Lower leg skin (tissue), 3 donors: Measurements from ENCODE around the gene ZNF33A.
"Not testable (repeated sequence)": the region's sequence is repeated elsewhere in the genome, so short reads cannot be mapped to it uniquely, and the experiment has no call there.

Experiments used
- POLR2A ChIP-seq, 2 donors: fragments of 450-650 bp; IDR thresholded peaks; one replicate each; pipeline ENCODE4 v1.6.1; 2016 to 2017; ENCODE audit warnings: antibody characterized with exemption in 2 of 2, mild to moderate bottlenecking in 1 of 2, moderate library complexity in 1 of 2
- TF ChIP-seq, protein P1 (sequence below), 3 donors: fragments of 450-650 bp; IDR thresholded peaks; one replicate each; pipeline ENCODE4 v1.5.1; 2016; ENCODE audit warnings: antibody characterized with exemption in 3 of 3, mild to moderate bottlenecking in 3 of 3, moderate library complexity in 2 of 3

DNA sequence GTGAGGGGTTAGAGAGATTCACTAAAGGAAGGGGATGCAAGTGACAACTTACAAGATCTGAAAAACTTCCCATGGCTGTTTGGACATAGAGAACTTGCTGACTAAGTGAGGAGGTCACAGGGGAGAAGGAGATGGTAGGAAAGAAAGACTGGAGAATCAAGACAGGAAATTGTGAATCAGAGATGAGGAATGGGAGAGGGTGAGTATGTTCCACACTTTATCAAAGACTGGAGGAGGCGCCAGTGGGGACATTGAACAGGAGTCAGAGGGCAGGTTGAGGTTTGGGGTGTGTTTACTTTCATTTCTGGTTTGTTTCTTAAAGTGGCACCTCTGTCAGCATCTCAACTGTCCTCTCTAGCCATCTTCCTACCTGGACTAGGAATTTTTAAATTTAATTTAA lies 59.2 kb downstream of the ZNF33A start:
- TF ChIP-seq, protein P1, sequence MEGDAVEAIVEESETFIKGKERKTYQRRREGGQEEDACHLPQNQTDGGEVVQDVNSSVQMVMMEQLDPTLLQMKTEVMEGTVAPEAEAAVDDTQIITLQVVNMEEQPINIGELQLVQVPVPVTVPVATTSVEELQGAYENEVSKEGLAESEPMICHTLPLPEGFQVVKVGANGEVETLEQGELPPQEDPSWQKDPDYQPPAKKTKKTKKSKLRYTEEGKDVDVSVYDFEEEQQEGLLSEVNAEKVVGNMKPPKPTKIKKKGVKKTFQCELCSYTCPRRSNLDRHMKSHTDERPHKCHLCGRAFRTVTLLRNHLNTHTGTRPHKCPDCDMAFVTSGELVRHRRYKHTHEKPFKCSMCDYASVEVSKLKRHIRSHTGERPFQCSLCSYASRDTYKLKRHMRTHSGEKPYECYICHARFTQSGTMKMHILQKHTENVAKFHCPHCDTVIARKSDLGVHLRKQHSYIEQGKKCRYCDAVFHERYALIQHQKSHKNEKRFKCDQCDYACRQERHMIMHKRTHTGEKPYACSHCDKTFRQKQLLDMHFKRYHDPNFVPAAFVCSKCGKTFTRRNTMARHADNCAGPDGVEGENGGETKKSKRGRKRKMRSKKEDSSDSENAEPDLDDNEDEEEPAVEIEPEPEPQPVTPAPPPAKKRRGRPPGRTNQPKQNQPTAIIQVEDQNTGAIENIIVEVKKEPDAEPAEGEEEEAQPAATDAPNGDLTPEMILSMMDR (IDR thresholded peaks at IDR 0.05), result not testable (repeated sequence)
- TF ChIP-seq POLR2A (IDR thresholded peaks at IDR 0.05), result not testable (repeated sequence)
